ENCODE data around the gene ZDHHC16. TPM values are rescaled to one million over a fixed set of nuclear protein-coding genes. Genes with fewer than 3 reads are reported as not detected.
A peak's percentile ranks its signal among the peaks of the same experiment; 100 is the strongest.

The ZDHHC16 gene
- total RNA-seq, 1 donor from 2014 or later = 31.9 TPM

DNA sequence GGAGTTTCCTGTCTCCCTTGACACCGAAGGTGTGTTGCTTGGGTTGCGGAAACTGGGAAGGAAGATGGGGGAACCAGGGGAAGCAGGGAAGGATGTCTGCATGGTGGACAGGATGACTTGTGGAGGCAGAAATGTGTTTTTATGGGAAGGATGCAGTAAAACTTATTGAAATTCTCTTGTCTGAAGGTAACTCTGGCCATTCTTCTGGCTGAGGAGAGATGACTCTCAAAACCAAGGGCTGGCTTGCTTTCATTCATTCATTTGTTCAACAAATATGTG is 54.3 kb downstream of the ZDHHC16 start:
- H3K36me3 ChIP-seq (ENCODE audit: control insufficient read depth, insufficient read depth, low read length) = peaks cover 2% of the 10 kb centered on the region
- TF ChIP-seq, protein P1, sequence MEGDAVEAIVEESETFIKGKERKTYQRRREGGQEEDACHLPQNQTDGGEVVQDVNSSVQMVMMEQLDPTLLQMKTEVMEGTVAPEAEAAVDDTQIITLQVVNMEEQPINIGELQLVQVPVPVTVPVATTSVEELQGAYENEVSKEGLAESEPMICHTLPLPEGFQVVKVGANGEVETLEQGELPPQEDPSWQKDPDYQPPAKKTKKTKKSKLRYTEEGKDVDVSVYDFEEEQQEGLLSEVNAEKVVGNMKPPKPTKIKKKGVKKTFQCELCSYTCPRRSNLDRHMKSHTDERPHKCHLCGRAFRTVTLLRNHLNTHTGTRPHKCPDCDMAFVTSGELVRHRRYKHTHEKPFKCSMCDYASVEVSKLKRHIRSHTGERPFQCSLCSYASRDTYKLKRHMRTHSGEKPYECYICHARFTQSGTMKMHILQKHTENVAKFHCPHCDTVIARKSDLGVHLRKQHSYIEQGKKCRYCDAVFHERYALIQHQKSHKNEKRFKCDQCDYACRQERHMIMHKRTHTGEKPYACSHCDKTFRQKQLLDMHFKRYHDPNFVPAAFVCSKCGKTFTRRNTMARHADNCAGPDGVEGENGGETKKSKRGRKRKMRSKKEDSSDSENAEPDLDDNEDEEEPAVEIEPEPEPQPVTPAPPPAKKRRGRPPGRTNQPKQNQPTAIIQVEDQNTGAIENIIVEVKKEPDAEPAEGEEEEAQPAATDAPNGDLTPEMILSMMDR (IDR thresholded peaks at IDR 0.05; ENCODE audit: insufficient read depth, low read length, severe bottlenecking) = no peak
- peak overlapping the region; percentile 96 for H3K4me3 ChIP-seq (ENCODE audit: low read depth, low read length)
- DNase-seq (ENCODE audit: low read depth) = no peak
- H3K27me3 ChIP-seq (ENCODE audit: control insufficient read depth, insufficient read depth, low read length) = no peaks in the 10 kb centered on the region
- FAIRE-seq = no peak

DNA sequence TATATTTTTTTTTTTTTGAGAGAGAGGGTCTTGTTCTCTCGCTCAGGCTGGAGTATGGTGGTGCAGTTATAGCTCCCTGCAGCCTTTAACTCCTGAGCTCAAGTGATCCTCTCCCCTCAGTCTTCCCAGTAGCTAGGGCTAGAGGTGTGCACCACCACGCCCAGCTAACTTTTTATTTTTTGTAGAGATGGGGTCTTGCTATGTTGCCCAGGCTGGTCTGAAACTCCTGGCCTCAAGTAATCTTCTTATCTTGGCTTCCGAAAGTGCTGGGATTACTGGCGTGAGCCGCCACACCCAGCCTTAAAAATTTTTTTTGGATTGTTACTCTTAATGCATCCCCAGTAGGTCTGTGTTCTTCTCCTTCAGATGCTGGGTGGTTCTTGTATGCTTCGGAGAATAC is 56.9 kb downstream of the ZDHHC16 start:
- TF ChIP-seq, protein P1 (IDR thresholded peaks at IDR 0.05; ENCODE audit: insufficient read depth, low read length, severe bottlenecking) = no peak
- H3K4me3 ChIP-seq (ENCODE audit: low read depth, low read length) = no peak overlapping the region
- H3K36me3 ChIP-seq (ENCODE audit: control insufficient read depth, insufficient read depth, low read length) = no peaks in the 10 kb centered on the region
- FAIRE-seq = no peak
- H3K27me3 ChIP-seq (ENCODE audit: control insufficient read depth, insufficient read depth, low read length) = no peaks in the 10 kb centered on the region
- no peak for DNase-seq (ENCODE audit: low read depth)

DNA sequence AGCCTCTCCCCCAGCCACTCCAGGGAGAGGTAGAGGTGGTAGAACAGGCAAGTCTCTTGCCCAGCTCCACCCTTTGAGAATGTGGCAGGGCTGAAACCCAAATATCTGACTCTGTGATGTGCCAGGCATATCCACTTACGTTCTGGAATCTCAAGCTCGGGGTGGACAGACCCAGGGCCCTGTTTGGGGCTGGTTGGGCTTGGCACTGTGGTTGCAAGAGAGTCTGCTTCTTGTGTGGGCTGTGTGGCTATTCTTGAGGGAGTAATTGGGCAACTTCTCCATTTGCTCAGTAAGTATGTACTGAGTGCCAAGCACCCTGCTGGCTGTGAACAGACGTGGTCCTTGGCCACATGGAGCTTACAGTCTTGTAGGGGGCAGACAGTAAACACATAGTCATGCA is 57.4 kb downstream of the ZDHHC16 start:
- Histone ChIP-seq H3K27me3 (ENCODE audit: control insufficient read depth, insufficient read depth, low read length) (no peaks in the 10 kb centered on the region), H3K4me3 (ENCODE audit: low read depth, low read length) (no peak overlapping the region), H3K36me3 (ENCODE audit: control insufficient read depth, insufficient read depth, low read length) (no peaks in the 10 kb centered on the region)
- TF ChIP-seq, protein P1 (IDR thresholded peaks at IDR 0.05; ENCODE audit: insufficient read depth, low read length, severe bottlenecking) = no peak
- DNase-seq (ENCODE audit: low read depth) (no peak), FAIRE-seq (no peak)

DNA sequence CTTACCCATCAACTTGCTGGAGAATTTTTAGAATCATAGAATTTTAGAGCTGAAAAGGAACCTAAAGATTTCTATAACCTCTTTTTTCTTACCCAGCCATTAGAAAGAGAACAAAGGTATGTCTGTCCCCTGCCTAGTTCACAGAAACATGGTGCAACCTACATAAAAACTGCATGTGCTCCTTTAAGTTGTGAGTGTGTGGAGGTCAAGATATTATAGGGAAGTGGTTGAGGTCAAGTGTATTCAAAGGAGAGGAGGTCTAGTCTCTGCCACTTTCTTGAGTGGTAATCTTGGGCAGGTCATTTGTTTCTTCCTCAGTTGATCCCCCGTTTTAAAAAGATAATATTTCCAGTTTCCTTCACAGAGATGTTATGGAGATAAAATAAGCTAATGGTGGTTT is 59.2 kb downstream of the ZDHHC16 start:
- DNase-seq (ENCODE audit: low read depth) = no peak
- TF ChIP-seq, protein P1 (IDR thresholded peaks at IDR 0.05; ENCODE audit: insufficient read depth, low read length, severe bottlenecking) = no peak
- Histone ChIP-seq H3K4me3 (ENCODE audit: low read depth, low read length) (no peak overlapping the region), H3K36me3 (ENCODE audit: control insufficient read depth, insufficient read depth, low read length) (no peaks in the 10 kb centered on the region), H3K27me3 (ENCODE audit: control insufficient read depth, insufficient read depth, low read length) (no peaks in the 10 kb centered on the region)
- FAIRE-seq = no peak

DNA sequence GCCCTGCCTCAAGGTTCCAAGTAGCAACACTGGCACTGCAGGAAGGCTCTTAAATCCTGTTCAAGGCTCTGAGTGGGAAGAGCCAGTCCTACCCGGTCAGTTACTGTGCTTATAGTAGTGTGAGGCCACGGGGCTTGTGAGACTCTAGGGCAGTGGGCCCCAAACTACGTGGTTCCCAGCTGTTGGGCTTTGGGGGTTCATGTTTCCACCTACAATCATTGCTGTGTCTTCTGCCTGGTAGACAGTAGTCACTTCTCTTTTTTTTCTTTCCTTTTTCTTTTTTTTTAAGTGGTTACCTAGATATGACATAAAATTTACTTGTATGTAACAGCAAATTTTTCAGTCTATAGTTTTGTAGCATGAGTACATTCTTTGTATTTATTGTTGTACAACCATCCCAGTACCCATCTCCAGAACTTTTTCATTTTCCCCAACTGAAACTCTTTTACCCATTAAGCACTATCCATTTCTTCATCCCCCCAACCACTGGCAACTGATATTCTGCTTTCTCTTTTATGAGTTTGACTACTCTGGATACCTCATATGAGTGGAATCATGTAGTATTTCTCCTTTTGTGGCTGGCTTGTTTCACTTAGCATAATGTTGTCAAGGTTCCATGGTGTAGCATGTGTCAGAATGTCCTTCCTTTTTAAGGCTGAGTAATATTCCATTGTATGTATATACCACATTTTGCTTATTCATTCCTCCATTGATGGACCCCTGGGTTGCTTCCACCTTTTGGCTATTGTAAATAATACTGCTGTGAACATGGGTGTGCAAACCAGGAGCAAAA is 60.4 kb downstream of the ZDHHC16 start:
- no peak for DNase-seq (ENCODE audit: low read depth)
- Histone ChIP-seq H3K4me3 (ENCODE audit: low read depth, low read length) (no peak overlapping the region), H3K27me3 (ENCODE audit: control insufficient read depth, insufficient read depth, low read length) (no peaks in the 10 kb centered on the region), H3K36me3 (ENCODE audit: control insufficient read depth, insufficient read depth, low read length) (no peaks in the 10 kb centered on the region)
- TF ChIP-seq, protein P1 (IDR thresholded peaks at IDR 0.05; ENCODE audit: insufficient read depth, low read length, severe bottlenecking) = no peak
- no peak for FAIRE-seq

Other genes with a start within 250 kb of the ZDHHC16 start
- 4.7 and 6.7 TPM in 2 replicates for gene ARHGAP19, start 153.5 kb upstream of the ZDHHC16 start, total RNA-seq
- 1.5 and 1.6 TPM in 2 replicates for gene FRAT1, start 126.9 kb upstream of the ZDHHC16 start, total RNA-seq
- 8.2 and 11.3 TPM in 2 replicates for gene FRAT2, start 111.4 kb upstream of the ZDHHC16 start, total RNA-seq
- gene RRP12, start 44.8 kb upstream of the ZDHHC16 start, total RNA-seq = 28.0 and 35.3 TPM in 2 replicates
- gene PGAM1, start 20.0 kb upstream of the ZDHHC16 start, total RNA-seq = 404 and 490 TPM in 2 replicates
- 30.9 and 34.2 TPM in 2 replicates for gene EXOSC1, start 169 bp upstream of the ZDHHC16 start, total RNA-seq
- gene MMS19, start 52.2 kb downstream of the ZDHHC16 start, total RNA-seq = 23.2 and 38.2 TPM in 2 replicates
- gene UBTD1, start 52.7 kb downstream of the ZDHHC16 start, total RNA-seq = 11.1 and 12.4 TPM in 2 replicates
- 0.26 TPM in 2 replicates for gene ANKRD2, start 126.6 kb downstream of the ZDHHC16 start, total RNA-seq
- gene HOGA1, start 138.2 kb downstream of the ZDHHC16 start, total RNA-seq = 0.13 and 0.26 TPM in 2 replicates
- gene C10orf62, start 143.5 kb downstream of the ZDHHC16 start, total RNA-seq = under 0.01 TPM in 1 of 2 replicates, not detected in the other
- gene MORN4, start 187.3 kb downstream of the ZDHHC16 start, total RNA-seq = 7.1 and 9.0 TPM in 2 replicates
- 25.5 and 33.7 TPM in 2 replicates for gene PI4K2A, start 194.5 kb downstream of the ZDHHC16 start, total RNA-seq
- 89.2 and 99.3 TPM in 2 replicates for gene AVPI1, start 241.1 kb downstream of the ZDHHC16 start, total RNA-seq

Measured in bronchial epithelial cell (primary cell).